Measurements from ENCODE around the gene ANO2. TPM values are rescaled to one million over a fixed set of nuclear protein-coding genes. Genes with fewer than 3 reads are reported as not detected.

ANO2 gene
- total RNA-seq, 1 donor from 2014 or later, result 1.5 TPM

DNA sequence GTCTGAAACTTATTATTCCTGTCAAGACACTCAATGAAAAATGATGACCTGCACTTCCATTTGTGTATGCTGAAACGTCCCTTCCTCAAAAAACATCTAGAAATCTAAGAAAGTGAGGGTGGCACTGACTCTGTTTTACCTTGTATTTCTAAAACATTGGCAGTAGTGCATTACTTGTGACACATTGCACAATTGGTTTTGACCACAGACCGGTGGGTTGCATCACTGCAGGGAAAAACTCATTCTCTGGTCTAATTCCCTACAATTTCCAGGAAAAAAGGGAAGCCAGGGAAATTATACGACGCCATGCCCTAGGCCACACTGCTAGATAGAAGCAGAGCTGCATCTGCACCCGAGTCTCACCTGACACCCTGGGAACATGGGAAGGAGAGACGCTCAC is 356.5 kb downstream of the ANO2 start:
- Histone ChIP-seq H3K4me3 (ENCODE audit: low read depth, low read length) (no peak overlapping the region), H3K27me3 (ENCODE audit: control insufficient read depth, insufficient read depth, low read length) (no peaks in the 10 kb centered on the region), H3K36me3 (ENCODE audit: control insufficient read depth, insufficient read depth, low read length) (no peaks in the 10 kb centered on the region)
- TF ChIP-seq, protein P1, sequence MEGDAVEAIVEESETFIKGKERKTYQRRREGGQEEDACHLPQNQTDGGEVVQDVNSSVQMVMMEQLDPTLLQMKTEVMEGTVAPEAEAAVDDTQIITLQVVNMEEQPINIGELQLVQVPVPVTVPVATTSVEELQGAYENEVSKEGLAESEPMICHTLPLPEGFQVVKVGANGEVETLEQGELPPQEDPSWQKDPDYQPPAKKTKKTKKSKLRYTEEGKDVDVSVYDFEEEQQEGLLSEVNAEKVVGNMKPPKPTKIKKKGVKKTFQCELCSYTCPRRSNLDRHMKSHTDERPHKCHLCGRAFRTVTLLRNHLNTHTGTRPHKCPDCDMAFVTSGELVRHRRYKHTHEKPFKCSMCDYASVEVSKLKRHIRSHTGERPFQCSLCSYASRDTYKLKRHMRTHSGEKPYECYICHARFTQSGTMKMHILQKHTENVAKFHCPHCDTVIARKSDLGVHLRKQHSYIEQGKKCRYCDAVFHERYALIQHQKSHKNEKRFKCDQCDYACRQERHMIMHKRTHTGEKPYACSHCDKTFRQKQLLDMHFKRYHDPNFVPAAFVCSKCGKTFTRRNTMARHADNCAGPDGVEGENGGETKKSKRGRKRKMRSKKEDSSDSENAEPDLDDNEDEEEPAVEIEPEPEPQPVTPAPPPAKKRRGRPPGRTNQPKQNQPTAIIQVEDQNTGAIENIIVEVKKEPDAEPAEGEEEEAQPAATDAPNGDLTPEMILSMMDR (IDR thresholded peaks at IDR 0.05; ENCODE audit: insufficient read depth, low read length, poor library complexity, severe bottlenecking), result no peak
- no peak for DNase-seq (ENCODE audit: low read depth)

DNA sequence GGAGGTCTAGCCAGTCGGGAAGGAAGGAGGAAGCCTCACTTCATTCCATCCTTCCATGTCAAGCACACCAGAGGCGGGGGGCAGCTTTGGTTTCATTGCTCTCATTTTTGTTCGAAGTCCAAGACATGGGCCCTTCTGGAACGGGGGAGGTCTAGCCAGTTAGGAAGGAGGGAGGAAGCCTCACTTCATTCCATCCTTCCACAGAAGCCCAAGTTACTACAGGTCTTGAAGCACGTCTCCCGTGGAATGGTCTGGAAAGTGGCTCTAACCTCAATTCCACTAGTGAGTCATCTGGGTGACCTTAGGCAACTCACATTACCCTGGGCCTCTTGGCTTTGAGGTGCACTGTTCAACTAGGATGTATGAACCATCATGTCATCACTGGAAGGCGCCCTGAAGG is 356.9 kb downstream of the ANO2 start:
- no peaks in the 10 kb centered on the region for H3K27me3 ChIP-seq (ENCODE audit: control insufficient read depth, insufficient read depth, low read length)
- no peak overlapping the region for H3K4me3 ChIP-seq (ENCODE audit: low read depth, low read length)
- DNase-seq (ENCODE audit: low read depth), result no peak
- H3K36me3 ChIP-seq (ENCODE audit: control insufficient read depth, insufficient read depth, low read length), result no peaks in the 10 kb centered on the region
- TF ChIP-seq, protein P1 (IDR thresholded peaks at IDR 0.05; ENCODE audit: insufficient read depth, low read length, poor library complexity, severe bottlenecking), result no peak

DNA sequence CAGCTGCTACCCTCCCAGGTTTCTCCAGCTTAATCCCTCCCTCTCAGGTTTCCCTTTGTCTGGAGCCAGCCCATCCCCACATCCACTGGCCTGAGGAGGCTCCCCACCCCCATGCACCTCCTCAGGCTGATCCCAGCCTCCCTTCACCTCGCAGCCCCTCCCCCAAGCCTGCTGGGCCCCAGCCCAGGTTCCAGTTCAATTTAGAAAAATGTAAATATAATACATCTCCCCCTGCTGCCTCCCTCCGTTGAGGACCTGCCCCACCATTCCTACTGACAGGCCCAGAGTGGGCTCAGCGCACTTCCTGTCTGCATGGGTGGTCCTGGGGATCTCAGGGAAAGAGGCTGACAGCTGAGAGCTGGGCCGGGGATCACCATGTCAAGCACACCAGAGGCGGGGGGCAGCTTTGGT is 357.3 kb downstream of the ANO2 start:
- no peak overlapping the region for H3K4me3 ChIP-seq (ENCODE audit: low read depth, low read length)
- H3K27me3 ChIP-seq (ENCODE audit: control insufficient read depth, insufficient read depth, low read length), result no peaks in the 10 kb centered on the region
- no peak for DNase-seq (ENCODE audit: low read depth)
- TF ChIP-seq, protein P1 (IDR thresholded peaks at IDR 0.05; ENCODE audit: insufficient read depth, low read length, poor library complexity, severe bottlenecking), result no peak
- no peaks in the 10 kb centered on the region for H3K36me3 ChIP-seq (ENCODE audit: control insufficient read depth, insufficient read depth, low read length)

DNA sequence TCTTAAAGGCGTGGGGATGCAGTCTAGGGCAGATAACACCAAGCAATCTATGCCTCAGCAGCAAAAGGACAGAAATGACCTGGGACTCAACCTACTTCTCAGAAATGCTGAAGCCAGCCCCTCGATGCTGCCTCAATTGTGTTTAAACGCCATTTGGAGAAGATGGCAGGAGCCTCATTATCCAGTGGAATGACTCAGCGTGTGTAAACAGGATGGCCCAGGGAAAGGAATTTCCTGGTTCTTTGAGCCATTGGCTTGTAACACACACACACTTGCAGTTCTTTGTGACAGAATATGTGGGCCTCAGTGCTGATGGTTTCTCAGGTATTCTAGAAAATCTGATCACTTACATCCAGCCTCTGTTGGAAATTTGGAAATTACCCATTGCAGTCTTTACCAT is 358.9 kb downstream of the ANO2 start:
- peak; percentile 37 for DNase-seq (ENCODE audit: low read depth)
- no peaks in the 10 kb centered on the region for H3K36me3 ChIP-seq (ENCODE audit: control insufficient read depth, insufficient read depth, low read length)
- no peaks in the 10 kb centered on the region for H3K27me3 ChIP-seq (ENCODE audit: control insufficient read depth, insufficient read depth, low read length)
- TF ChIP-seq, protein P1 (IDR thresholded peaks at IDR 0.05; ENCODE audit: insufficient read depth, low read length, poor library complexity, severe bottlenecking), result no peak
- H3K4me3 ChIP-seq (ENCODE audit: low read depth, low read length), result no peak overlapping the region

DNA sequence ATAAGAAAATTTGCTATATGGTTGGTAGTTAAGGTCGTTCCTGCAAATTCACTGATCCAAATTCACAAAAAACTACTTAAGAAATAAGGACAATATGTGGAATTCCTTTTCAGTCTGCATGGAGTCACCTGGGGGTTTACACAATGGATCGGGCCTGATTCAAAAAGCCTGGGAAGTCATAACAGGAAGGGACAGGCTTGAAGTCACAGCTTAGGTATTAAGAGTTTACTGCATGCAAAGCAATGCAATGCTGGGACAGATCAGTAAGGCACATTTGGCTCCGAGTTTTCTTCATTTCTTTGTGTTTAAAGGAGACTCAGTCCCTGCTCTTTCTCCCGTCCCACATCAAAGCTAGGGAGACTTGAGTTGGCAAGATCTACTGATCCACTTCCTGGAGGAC is 359.9 kb downstream of the ANO2 start:
- no peaks in the 10 kb centered on the region for H3K36me3 ChIP-seq (ENCODE audit: control insufficient read depth, insufficient read depth, low read length)
- no peaks in the 10 kb centered on the region for H3K27me3 ChIP-seq (ENCODE audit: control insufficient read depth, insufficient read depth, low read length)
- no peak for DNase-seq (ENCODE audit: low read depth)
- no peak overlapping the region for H3K4me3 ChIP-seq (ENCODE audit: low read depth, low read length)
- TF ChIP-seq, protein P1 (IDR thresholded peaks at IDR 0.05; ENCODE audit: insufficient read depth, low read length, poor library complexity, severe bottlenecking), result no peak

DNA sequence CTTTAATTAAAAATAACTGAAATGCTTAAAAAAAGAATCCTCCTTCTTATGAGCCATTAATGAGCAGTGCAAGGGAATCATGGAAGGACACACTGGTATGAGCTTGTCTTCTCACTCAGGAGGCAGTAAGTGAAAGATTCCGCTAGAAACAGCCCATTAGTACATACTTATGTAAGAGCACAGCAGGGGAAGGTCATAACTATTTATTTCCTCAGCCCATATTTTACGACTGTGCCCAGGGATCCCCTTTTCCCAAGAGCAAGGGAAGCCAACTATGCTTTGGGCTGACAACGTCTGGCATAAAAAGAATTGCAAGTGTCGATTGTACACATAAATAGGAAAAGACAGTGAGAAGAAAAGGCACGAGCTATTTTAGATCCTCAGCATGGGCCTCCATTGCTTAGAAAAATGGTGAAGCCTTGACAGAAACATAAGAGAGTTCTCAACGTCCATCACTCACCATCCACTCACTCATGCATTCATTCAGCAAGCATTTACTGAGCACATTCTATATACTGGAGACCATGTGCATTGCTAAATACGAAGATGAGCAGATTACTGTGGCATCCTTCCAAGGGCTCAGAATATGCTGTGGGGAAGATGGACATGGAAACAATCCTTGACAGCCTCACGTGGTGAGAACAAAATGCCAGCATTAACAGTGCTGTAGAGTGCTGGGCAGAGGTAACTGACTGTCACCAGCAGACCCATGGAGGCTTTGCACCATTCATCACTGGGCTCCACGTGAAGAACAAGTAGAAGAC is 360.5 kb downstream of the ANO2 start:
- Histone ChIP-seq H3K36me3 (ENCODE audit: control insufficient read depth, insufficient read depth, low read length) (no peaks in the 10 kb centered on the region), H3K4me3 (ENCODE audit: low read depth, low read length) (no peak overlapping the region), H3K27me3 (ENCODE audit: control insufficient read depth, insufficient read depth, low read length) (no peaks in the 10 kb centered on the region)
- DNase-seq (ENCODE audit: low read depth), result no peak
- TF ChIP-seq, protein P1 (IDR thresholded peaks at IDR 0.05; ENCODE audit: insufficient read depth, low read length, poor library complexity, severe bottlenecking), result no peak
